B cell (primary cell): Measurements from ENCODE around the gene ASB4.

Experiments
- EZH2 ChIP-seq: IDR thresholded peaks from 2 replicates; pipeline ENCODE4 v1.6.1; 2012; ENCODE audit warnings: borderline replicate concordance, low read depth, mild to moderate bottlenecking, moderate library complexity, low read length; ENCODE audit not compliant: insufficient read depth, poor library complexity, severe bottlenecking
- TF ChIP-seq, protein P1 (sequence below): fragments of 200-600 bp; IDR thresholded peaks from one replicate; pipeline ENCODE4 v1.8.0; 2022; ENCODE audit warnings: antibody characterized with exemption, mild to moderate bottlenecking

DNA sequence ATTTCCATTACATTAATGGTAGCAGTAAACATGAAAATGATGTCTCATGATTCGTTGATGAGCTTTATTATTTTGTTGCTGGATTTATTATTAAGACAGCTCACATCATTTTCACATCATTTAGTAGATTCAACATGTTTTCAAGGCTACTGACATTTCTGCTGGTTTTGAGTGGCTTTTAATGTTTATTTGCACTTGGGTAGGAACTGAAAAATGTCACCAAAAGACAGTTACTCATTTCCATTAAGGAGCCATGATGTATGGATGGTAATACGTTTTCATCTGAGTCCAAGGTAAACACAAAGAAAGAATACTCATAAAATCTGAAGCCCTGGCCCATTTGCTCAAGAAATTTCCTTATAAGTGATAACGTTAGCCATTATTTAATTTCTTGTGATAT lies 95.7 kb downstream of the ASB4 start:
- TF ChIP-seq, protein P1, sequence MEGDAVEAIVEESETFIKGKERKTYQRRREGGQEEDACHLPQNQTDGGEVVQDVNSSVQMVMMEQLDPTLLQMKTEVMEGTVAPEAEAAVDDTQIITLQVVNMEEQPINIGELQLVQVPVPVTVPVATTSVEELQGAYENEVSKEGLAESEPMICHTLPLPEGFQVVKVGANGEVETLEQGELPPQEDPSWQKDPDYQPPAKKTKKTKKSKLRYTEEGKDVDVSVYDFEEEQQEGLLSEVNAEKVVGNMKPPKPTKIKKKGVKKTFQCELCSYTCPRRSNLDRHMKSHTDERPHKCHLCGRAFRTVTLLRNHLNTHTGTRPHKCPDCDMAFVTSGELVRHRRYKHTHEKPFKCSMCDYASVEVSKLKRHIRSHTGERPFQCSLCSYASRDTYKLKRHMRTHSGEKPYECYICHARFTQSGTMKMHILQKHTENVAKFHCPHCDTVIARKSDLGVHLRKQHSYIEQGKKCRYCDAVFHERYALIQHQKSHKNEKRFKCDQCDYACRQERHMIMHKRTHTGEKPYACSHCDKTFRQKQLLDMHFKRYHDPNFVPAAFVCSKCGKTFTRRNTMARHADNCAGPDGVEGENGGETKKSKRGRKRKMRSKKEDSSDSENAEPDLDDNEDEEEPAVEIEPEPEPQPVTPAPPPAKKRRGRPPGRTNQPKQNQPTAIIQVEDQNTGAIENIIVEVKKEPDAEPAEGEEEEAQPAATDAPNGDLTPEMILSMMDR, result no peak
- no peak for TF ChIP-seq EZH2
